CD1c-positive myeloid dendritic cell (primary cell): Measurements from ENCODE around the gene AQP9.

Experiments used
- DNase-seq: peaks from one replicate; pipeline ENCODE4 v3.0.0-alpha.2; 2016; ENCODE audit errors: extremely low spot score

AQP9 gene

GRCh38 chr15:58224068-58224467, 85.9 kb downstream of the AQP9 start:
- no peak for DNase-seq

- peak; percentile 84 for DNase-seq
Measured at GRCh38 chr15:58227706-58228543, 89.7 kb downstream of the AQP9 start.

- no peak for DNase-seq
Measured at GRCh38 chr15:58228718-58229117, 90.5 kb downstream of the AQP9 start.

- no peak for DNase-seq
Measured at GRCh38 chr15:58229297-58229768, 91.2 kb downstream of the AQP9 start.

GRCh38 chr15:58232281-58233065, 94.3 kb downstream of the AQP9 start:
- peak; percentile 51 for DNase-seq

GRCh38 chr15:58233341-58233740, 95.2 kb downstream of the AQP9 start:
- DNase-seq = no peak
